ENCODE data around the gene EFHC1. TPM values are rescaled to one million over a fixed set of nuclear protein-coding genes. Genes with fewer than 3 reads are reported as not detected.
A peak's percentile ranks its signal among the peaks of the same experiment; 100 is the strongest.

Gene EFHC1
- total RNA-seq, 1 donor from 2014 or later: 1.6 TPM

DNA sequence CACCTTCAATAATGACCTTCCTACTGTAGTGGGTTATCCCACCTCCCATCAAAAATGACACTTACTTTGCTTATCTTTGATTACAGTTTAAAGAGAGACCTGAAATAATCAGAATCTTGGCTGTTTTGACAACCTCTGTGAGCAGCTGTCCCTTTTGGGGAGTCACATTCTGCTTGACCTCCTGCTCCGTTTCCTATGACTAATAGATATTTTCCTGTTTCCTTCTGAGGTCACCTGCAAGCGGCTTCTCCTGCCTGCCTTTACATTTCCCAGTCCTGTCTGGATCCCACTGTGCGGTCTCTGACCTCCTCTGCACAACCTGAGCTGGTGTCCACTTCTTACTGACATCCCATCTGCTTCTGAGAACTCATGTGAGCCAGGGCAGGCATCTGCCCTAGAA is 102.5 kb downstream of the EFHC1 start:
- Mint-ChIP-seq H3K36me3 (ENCODE audit: low read depth) (peaks cover 11% of the 10 kb centered on the region), H3K4me3 (ENCODE audit: low read depth) (no peak overlapping the region), H3K4me1 (ENCODE audit: low read depth) (peaks cover 14% of the 10 kb centered on the region), H3K27ac (no peak overlapping the region), H3K27me3 (ENCODE audit: low read depth) (no peaks in the 10 kb centered on the region), H3K9me3 (no peaks in the 10 kb centered on the region)
- intact Hi-C loops (cut with micrococcal nuclease): no loop called here
- no peak for DNase-seq (ENCODE audit: low spot score)

DNA sequence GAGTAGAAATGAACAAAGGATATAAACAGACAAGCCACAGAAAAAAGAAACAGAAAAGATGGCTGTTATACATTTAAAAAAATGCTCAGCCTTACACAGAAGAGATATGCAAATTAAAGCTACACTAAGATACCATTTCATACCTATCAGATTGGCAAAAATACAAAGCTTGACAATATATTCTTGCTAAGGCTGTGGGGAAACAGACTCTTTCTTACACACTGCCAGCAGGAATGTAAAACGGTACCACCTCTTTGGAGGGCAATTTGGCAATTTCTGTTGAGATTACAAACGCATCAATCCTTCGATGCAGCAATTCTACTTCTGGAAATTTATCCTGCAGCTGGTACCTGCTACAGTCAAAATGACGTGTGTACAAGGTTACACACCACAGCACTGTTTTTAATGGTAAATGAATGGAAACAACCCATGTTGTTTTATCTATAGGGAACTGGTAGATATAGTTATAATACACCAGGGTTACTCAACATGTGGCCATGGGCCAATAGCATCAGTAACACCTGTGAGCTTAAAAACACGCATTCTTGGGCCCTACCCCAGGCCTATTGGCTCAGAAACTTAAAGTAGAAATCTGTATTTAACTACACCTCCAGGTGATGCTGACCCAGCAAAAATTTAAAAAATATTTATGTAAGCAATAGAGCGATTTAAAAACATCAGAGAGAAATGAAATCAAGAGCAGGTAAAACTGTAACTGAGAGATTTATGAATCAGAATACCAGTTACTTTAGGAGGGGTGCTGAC is 103.4 kb downstream of the EFHC1 start:
- no peak for DNase-seq (ENCODE audit: low spot score)
- Mint-ChIP-seq H3K27me3 (ENCODE audit: low read depth) (no peaks in the 10 kb centered on the region), H3K4me3 (ENCODE audit: low read depth) (no peak overlapping the region), H3K4me1 (ENCODE audit: low read depth) (peaks cover 5% of the 10 kb centered on the region), H3K36me3 (ENCODE audit: low read depth) (peaks cover 6% of the 10 kb centered on the region), H3K27ac (no peak overlapping the region), H3K9me3 (no peaks in the 10 kb centered on the region)
- intact Hi-C loops (cut with micrococcal nuclease): no loop called here

- intact Hi-C loops (cut with micrococcal nuclease): no loop called here
- no peaks in the 10 kb centered on the region for H3K9me3 Mint-ChIP-seq
- H3K27ac Mint-ChIP-seq: no peak overlapping the region
- no peaks in the 10 kb centered on the region for H3K27me3 Mint-ChIP-seq (ENCODE audit: low read depth)
- no peak overlapping the region for H3K4me3 Mint-ChIP-seq (ENCODE audit: low read depth)
- peaks cover 9% of the 10 kb centered on the region for H3K4me1 Mint-ChIP-seq (ENCODE audit: low read depth)
- H3K36me3 Mint-ChIP-seq (ENCODE audit: low read depth): no peaks in the 10 kb centered on the region
- DNase-seq (ENCODE audit: low spot score): no peak
Observed at GRCh38 chr6:52524918-52525317, 104.8 kb downstream of the EFHC1 start.

- DNase-seq (ENCODE audit: low spot score): no peak
- Mint-ChIP-seq H3K27me3 (ENCODE audit: low read depth) (no peaks in the 10 kb centered on the region), H3K4me3 (ENCODE audit: low read depth) (no peak overlapping the region), H3K9me3 (no peaks in the 10 kb centered on the region), H3K36me3 (ENCODE audit: low read depth) (no peaks in the 10 kb centered on the region), H3K27ac (no peak overlapping the region), H3K4me1 (ENCODE audit: low read depth) (peaks cover 9% of the 10 kb centered on the region)
- intact Hi-C loops (cut with micrococcal nuclease): no loop called here
Observed at GRCh38 chr6:52526634-52527033, 106.5 kb downstream of the EFHC1 start.

DNA sequence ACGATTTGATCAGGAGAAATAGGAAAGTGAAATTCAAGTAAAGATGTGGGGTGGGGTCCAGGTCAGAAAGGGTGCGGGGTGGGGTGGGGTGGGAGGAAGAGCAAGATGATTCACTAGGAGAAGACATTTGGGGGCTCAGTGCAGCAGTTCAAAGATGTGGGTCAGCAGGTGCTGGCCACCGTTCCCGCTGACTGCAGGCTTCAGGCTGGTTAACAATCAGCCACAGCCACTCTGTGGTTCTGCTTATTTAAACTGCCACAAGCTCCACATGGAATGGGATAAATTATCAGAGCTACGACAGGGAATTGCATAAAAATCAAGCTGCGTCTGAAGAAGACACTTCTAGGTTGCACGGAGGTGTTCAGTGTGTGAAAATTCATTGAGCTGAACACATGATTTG is 107.3 kb downstream of the EFHC1 start:
- peaks cover 9% of the 10 kb centered on the region for H3K4me1 Mint-ChIP-seq (ENCODE audit: low read depth)
- H3K9me3 Mint-ChIP-seq: no peaks in the 10 kb centered on the region
- no peak overlapping the region for H3K4me3 Mint-ChIP-seq (ENCODE audit: low read depth)
- H3K36me3 Mint-ChIP-seq (ENCODE audit: low read depth): no peaks in the 10 kb centered on the region
- DNase-seq (ENCODE audit: low spot score): no peak
- no peaks in the 10 kb centered on the region for H3K27me3 Mint-ChIP-seq (ENCODE audit: low read depth)
- intact Hi-C loops (cut with micrococcal nuclease): no loop called here
- H3K27ac Mint-ChIP-seq: no peak overlapping the region

DNA sequence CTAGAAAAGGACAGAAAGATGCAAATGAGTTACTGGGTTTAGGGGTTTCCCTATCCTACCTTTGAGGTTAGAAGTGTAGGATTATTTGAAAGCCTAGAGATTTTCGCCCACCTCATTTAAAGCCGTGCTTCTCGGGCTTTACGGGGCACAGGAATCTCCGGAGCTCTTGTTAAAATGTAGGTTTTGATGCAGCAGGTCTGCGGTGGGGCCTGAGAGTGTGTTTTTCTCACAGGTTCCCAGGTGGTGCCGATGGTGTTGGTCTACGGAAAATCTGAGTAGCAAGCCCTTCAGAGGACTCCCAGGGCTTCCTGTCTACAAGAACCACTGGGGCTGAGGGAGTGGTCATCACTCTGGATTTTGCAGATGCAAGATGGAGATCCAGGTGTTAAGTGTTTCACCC is 109.2 kb downstream of the EFHC1 start:
- Mint-ChIP-seq H3K4me3 (ENCODE audit: low read depth) (no peak overlapping the region), H3K36me3 (ENCODE audit: low read depth) (no peaks in the 10 kb centered on the region), H3K4me1 (ENCODE audit: low read depth) (peaks cover 6% of the 10 kb centered on the region), H3K9me3 (no peaks in the 10 kb centered on the region), H3K27ac (no peak overlapping the region), H3K27me3 (ENCODE audit: low read depth) (no peaks in the 10 kb centered on the region)
- no peak for DNase-seq (ENCODE audit: low spot score)
- intact Hi-C loops (cut with micrococcal nuclease): no loop called here

DNA sequence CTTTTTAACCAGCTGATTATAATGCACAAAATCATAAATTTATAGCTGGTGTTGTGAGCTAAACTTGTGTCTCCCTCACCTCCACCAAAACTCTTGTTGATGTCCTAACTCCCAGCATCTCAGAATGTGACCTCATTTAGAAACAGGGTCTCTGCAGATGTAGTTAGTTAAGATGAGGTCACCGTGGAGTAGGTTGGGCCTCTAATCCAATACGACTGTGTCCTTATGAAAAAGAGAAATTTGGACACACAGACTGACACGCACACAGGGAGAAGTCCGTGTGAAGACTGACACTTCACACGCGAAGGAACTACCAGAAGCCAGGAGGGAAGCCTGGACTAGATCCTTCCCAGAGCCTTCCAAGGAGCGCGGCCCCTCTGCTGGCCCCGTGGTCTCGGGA is 110.2 kb downstream of the EFHC1 start:
- no peaks in the 10 kb centered on the region for H3K9me3 Mint-ChIP-seq
- no peak for DNase-seq (ENCODE audit: low spot score)
- no peak overlapping the region for H3K27ac Mint-ChIP-seq
- no peak overlapping the region for H3K4me3 Mint-ChIP-seq (ENCODE audit: low read depth)
- intact Hi-C loops (cut with micrococcal nuclease): no loop called here
- H3K27me3 Mint-ChIP-seq (ENCODE audit: low read depth): no peaks in the 10 kb centered on the region
- H3K36me3 Mint-ChIP-seq (ENCODE audit: low read depth): peaks cover 3% of the 10 kb centered on the region
- H3K4me1 Mint-ChIP-seq (ENCODE audit: low read depth): peaks cover 15% of the 10 kb centered on the region

DNA sequence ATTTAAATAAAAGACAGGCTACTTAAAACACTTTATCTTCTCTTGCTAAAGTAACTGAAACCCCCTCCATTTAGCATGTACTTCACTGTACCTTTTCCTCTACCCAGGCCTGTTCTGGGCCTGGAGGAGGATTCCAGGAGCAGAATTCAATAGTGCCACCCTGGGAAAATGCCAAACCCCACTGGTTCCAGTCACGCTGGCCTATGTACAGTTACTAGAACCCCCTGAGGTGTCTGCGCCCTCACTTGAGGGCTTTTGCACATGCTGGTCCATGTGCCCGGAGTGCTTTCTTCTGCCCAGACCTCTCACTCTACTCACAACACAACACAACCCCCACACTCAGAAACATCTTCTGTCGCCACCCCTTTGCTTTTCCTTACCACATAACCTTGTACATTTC is 111.3 kb downstream of the EFHC1 start:
- H3K4me1 Mint-ChIP-seq (ENCODE audit: low read depth): peaks cover 26% of the 10 kb centered on the region
- H3K27ac Mint-ChIP-seq: no peak overlapping the region
- no peaks in the 10 kb centered on the region for H3K27me3 Mint-ChIP-seq (ENCODE audit: low read depth)
- no peaks in the 10 kb centered on the region for H3K9me3 Mint-ChIP-seq
- intact Hi-C loops (cut with micrococcal nuclease): no loop called here
- peaks cover 3% of the 10 kb centered on the region for H3K36me3 Mint-ChIP-seq (ENCODE audit: low read depth)
- no peak overlapping the region for H3K4me3 Mint-ChIP-seq (ENCODE audit: low read depth)
- no peak for DNase-seq (ENCODE audit: low spot score)

DNA sequence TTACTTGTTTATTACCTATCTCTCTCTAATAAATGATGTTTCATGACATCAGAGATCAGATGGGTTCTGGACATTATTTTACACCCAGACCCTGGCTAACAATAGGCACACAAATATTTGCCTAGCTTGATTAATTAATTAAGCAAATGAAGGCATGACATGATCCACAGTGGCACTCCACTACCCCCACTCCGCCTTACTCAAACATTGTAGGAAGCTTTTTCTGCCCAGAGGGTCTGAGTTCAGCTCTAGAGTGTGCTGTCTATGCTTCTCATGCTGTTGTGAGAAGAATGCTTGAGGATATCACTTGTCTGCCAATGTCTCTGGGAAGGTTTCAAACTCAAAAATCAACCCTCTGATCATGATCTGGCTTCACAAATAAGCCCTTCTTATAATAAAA is 111.7 kb downstream of the EFHC1 start:
- H3K4me3 Mint-ChIP-seq (ENCODE audit: low read depth): no peak overlapping the region
- intact Hi-C loops (cut with micrococcal nuclease): no loop called here

DNA sequence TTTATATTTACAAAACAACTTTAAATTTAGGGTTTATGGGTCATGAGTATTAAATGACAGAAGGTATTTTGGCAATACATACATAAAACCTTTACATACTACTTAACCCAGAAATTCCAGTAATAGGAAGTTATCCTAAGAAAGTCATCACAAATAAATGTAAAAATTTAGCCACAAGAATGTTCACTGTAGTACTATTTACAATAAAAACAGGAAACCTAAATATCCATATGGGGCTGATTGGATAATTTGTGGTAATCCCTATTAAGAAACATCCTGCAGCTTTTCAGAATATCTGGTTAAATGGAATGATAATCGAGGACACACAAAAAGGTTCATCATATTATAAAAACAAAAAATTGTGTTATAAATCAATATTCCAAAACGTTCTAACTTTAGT is 112.3 kb downstream of the EFHC1 start:
- Mint-ChIP-seq H3K9me3 (no peaks in the 10 kb centered on the region), H3K36me3 (ENCODE audit: low read depth) (peaks cover 3% of the 10 kb centered on the region), H3K4me1 (ENCODE audit: low read depth) (peaks cover 37% of the 10 kb centered on the region), H3K27me3 (ENCODE audit: low read depth) (no peaks in the 10 kb centered on the region), H3K4me3 (ENCODE audit: low read depth) (no peak overlapping the region), H3K27ac (no peak overlapping the region)
- intact Hi-C loops (cut with micrococcal nuclease): no loop called here
- DNase-seq (ENCODE audit: low spot score): no peak

More for the DNA sequence above, 111.7 kb downstream of the EFHC1 start:
- no peaks in the 10 kb centered on the region for H3K27me3 Mint-ChIP-seq (ENCODE audit: low read depth)
- peaks cover 30% of the 10 kb centered on the region for H3K4me1 Mint-ChIP-seq (ENCODE audit: low read depth)
- H3K36me3 Mint-ChIP-seq (ENCODE audit: low read depth): peaks cover 3% of the 10 kb centered on the region
- DNase-seq (ENCODE audit: low spot score): no peak
- no peak overlapping the region for H3K27ac Mint-ChIP-seq
- no peaks in the 10 kb centered on the region for H3K9me3 Mint-ChIP-seq

DNA sequence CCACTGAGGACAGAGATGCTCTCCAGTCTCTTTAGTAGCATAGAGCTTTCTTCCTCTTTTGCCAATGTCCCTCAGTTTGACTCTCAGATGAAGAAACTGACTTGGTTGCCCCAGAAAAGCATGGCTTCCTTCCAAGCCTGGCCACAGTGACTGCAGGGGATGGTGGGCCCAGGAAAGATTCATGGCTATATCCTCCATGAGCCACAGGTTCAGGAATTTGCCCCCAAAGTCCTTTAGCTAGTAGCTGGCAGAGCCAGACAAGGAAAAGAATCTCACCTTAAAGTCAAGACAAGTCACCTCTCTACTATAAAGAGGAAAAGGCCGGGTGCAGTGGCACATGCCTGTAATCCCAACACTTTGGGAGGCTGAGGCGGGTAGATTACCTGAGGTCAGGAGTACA is 113.3 kb downstream of the EFHC1 start:
- no peak for DNase-seq (ENCODE audit: low spot score)
- Mint-ChIP-seq H3K27ac (no peak overlapping the region), H3K9me3 (no peaks in the 10 kb centered on the region), H3K27me3 (ENCODE audit: low read depth) (no peaks in the 10 kb centered on the region), H3K4me1 (ENCODE audit: low read depth) (peaks cover 47% of the 10 kb centered on the region), H3K4me3 (ENCODE audit: low read depth) (no peak overlapping the region), H3K36me3 (ENCODE audit: low read depth) (peaks cover 3% of the 10 kb centered on the region)
- intact Hi-C loops (cut with micrococcal nuclease): no loop called here

GRCh38 chr6:52534363-52534762 is 114.2 kb downstream of the EFHC1 start:
- Mint-ChIP-seq H3K27ac (peak overlapping the region; percentile 82), H3K27me3 (ENCODE audit: low read depth) (no peaks in the 10 kb centered on the region), H3K4me1 (ENCODE audit: low read depth) (peaks cover 49% of the 10 kb centered on the region), H3K36me3 (ENCODE audit: low read depth) (peaks cover 3% of the 10 kb centered on the region), H3K4me3 (ENCODE audit: low read depth) (no peak overlapping the region), H3K9me3 (no peaks in the 10 kb centered on the region)
- no peak for DNase-seq (ENCODE audit: low spot score)
- intact Hi-C loops (cut with micrococcal nuclease): no loop called here

GRCh38 chr6:52534966-52535390 is 114.8 kb downstream of the EFHC1 start:
- no peak overlapping the region for H3K4me3 Mint-ChIP-seq (ENCODE audit: low read depth)

More at GRCh38 chr6:52534966-52535390, 114.8 kb downstream of the EFHC1 start:
- H3K36me3 Mint-ChIP-seq (ENCODE audit: low read depth): peaks cover 5% of the 10 kb centered on the region
- intact Hi-C loops (cut with micrococcal nuclease): loop anchor here (1.0 to 5.0 kb wide), 4 partner anchors 40 to 373 kb away; no protein-coding TSS in a partner anchor
- H3K9me3 Mint-ChIP-seq: no peaks in the 10 kb centered on the region
- H3K4me1 Mint-ChIP-seq (ENCODE audit: low read depth): peaks cover 51% of the 10 kb centered on the region
- no peaks in the 10 kb centered on the region for H3K27me3 Mint-ChIP-seq (ENCODE audit: low read depth)
- peak; percentile 48 for DNase-seq (ENCODE audit: low spot score)
- H3K27ac Mint-ChIP-seq: peak overlapping the region; percentile 82
